Omental fat pad (tissue), 4 donors: ENCODE results near the gene IFIT2. TPM values are rescaled to one million over a fixed set of nuclear protein-coding genes. Genes with fewer than 3 reads are reported as not detected.
"Not testable (repeated sequence)": the region's sequence is repeated elsewhere in the genome, so short reads cannot be mapped to it uniquely, and the experiment has no call there.

Experiments
- ATAC-seq: fragments of 150-250 bp; one replicate; pipeline ENCODE4 v1.9.1; 2016; ENCODE audit warnings: mild to moderate bottlenecking, moderate library complexity; ENCODE audit not compliant: low FRiP score
- DNase-seq: peaks from one replicate; pipeline ENCODE4 v3.0.0-alpha.2; 2019; ENCODE audit warnings: low spot score
- total RNA-seq, 4 donors: library from RNA; depleted of rRNA; stranded (reverse); fragments of >200 nt; gene quantifications; one replicate each; pipeline ENCODE4 v1.1.0, GENCODE V29; 2016
- TF ChIP-seq, protein P1 (sequence below), 3 donors: fragments of 450-650 bp; IDR thresholded peaks; one replicate each; pipeline ENCODE4 v1.5.1; 2016 to 2017; ENCODE audit warnings: antibody characterized with exemption in 3 of 3, mild to moderate bottlenecking in 3 of 3, moderate library complexity in 2 of 3

The IFIT2 gene
- total RNA-seq, 4 donors from 2014 or later = 2.3 to 17.0 (median 3.4) TPM

DNA sequence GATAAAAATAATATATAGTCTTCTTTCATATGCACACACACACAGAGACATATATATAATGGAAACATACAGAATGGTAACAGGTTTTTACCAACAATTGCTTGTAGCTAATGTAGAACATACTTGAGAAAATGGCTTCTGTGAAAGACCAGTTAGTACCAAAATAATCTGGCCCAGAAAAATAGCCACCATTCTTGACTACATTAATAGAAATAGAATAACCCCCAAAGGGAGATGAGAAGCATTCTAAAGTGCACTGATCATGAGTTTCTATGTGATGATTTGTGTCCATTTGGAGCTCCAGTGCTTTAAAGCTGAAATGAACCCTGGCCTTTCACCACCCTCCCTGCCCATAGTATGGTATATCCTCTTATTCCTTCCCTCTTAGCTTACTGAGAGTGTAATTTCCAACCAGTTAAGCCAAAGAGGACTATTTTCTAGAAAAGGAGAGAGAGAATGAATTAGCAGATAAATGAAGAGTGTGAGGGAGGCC, 22.9 kb upstream of the IFIT2 start:
- ATAC-seq (no peak), DNase-seq (no peak)
- TF ChIP-seq, protein P1, sequence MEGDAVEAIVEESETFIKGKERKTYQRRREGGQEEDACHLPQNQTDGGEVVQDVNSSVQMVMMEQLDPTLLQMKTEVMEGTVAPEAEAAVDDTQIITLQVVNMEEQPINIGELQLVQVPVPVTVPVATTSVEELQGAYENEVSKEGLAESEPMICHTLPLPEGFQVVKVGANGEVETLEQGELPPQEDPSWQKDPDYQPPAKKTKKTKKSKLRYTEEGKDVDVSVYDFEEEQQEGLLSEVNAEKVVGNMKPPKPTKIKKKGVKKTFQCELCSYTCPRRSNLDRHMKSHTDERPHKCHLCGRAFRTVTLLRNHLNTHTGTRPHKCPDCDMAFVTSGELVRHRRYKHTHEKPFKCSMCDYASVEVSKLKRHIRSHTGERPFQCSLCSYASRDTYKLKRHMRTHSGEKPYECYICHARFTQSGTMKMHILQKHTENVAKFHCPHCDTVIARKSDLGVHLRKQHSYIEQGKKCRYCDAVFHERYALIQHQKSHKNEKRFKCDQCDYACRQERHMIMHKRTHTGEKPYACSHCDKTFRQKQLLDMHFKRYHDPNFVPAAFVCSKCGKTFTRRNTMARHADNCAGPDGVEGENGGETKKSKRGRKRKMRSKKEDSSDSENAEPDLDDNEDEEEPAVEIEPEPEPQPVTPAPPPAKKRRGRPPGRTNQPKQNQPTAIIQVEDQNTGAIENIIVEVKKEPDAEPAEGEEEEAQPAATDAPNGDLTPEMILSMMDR (IDR thresholded peaks at IDR 0.05) = no peak

DNA sequence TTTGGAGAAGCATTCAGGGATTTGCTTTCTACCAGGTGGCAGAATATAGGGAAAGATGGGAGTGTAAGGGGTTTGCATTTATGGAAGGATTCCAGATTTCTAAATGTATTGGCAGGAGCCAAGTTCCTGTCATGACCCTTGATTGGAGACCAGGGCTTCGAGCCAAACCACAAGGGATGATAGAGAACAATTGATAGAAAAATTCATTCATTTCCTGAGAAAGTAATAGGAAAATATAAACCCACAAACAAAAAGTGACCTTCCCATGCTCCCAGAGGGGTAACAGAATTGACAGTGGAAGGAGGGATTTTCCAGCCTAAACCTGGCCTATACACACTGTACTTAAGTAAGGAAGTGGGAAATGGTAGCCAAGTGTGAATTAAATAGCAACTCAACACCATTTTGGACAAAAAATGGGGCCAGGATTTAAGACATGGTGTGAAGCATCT, 22.4 kb upstream of the IFIT2 start:
- no peak for ATAC-seq
- DNase-seq = no peak
- TF ChIP-seq, protein P1 (IDR thresholded peaks at IDR 0.05) = no peak

DNA sequence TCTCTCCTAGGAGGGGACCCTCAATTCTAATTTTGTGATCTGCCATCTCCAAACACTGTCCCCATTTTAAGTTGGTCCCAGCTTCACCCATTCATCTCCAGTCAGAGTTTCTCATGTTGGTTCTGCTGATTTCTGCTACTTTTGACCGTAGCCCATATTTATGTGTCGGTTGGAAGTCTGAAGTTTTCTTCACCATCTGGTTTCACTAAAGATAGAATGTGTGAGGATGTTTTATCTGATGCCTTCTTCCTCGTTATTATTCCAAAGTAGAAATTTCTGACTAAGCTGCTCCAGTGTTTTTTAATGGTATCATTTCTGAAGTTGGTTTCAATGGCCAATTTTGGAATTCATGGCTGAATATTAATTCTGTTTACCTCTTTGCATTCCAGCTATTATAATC, 21.3 kb upstream of the IFIT2 start:
- no peak for ATAC-seq
- DNase-seq = no peak
- TF ChIP-seq, protein P1 (IDR thresholded peaks at IDR 0.05) = no peak

DNA sequence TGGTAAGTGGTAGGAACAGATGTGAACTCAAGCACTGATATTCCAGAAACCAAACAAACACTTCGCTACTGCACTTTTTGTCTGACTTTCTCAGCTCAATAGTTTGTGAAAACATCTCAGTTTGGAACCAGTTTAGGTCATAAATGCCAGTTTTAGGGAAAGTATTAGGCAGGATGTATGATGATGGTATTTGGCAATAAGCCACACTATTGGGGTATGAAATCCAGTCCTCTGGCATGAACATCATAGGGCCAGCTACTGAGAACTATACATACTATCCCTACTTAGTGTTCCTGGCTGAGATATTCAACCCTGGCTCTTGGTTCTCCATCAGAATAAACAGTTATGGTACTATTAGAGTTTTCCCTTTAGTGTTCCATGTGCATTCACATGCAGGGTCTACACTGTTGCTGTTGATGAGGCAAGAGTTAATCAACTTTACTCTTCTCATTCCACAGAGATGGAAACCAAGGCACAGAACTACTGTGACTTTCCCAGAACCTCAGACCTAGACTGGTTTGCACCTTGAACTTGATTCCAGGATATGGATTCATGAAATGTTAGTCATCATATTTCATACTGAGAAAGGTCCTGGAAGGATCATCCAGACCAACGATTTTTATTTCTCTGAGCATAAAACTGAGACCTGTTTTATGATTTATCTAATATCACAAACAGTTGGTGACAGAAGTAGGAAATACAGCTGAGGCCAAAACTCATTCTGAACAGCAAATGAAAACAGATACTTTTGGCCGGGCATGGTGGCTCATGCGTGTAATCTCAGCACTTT, 20.0 kb upstream of the IFIT2 start:
- no peak for ATAC-seq
- DNase-seq = no peak
- TF ChIP-seq, protein P1 (IDR thresholded peaks at IDR 0.05) = no peak

DNA sequence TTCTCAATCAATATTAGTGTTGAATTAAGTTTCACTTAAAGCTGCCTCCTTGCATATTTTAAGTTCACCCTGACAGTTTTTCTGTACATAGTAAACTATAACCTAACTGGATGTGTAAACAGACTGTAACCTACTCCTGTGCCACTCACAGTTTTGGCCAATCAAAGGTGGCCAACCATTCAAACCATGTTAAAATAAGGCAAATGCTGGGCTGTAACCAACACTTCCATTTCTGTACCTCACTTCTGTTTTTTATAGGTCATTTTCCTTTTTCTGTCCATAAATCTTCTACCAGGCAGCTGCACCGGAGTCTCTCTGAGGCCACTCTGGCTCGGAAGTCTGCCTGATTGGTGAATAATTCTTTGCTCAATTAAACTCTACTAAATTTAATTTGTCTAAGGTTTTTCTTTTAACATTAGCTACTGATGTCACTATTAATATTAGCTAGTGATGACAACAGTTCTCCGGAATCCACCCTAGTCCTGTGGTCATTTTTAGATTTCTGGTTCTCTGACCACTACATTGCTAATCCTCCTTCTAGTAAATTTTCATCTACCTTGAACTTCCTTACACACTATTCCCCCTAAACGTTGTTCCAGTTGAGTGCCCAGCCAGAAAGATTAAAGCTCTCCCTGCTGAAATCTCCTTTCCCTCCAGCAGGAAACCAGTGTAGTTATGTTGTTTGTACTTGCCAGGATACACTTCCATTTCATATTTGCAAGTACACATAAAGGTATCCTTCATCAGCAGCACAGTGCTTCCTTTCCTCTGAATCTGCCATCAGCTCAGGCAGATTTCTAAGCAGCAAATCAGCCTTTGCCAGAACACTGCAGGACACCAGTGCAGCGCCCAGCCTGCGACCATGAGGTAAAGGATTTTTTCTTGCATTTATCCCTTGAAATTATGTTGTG, 18.6 kb upstream of the IFIT2 start:
- peak; percentile 54 for ATAC-seq

DNA sequence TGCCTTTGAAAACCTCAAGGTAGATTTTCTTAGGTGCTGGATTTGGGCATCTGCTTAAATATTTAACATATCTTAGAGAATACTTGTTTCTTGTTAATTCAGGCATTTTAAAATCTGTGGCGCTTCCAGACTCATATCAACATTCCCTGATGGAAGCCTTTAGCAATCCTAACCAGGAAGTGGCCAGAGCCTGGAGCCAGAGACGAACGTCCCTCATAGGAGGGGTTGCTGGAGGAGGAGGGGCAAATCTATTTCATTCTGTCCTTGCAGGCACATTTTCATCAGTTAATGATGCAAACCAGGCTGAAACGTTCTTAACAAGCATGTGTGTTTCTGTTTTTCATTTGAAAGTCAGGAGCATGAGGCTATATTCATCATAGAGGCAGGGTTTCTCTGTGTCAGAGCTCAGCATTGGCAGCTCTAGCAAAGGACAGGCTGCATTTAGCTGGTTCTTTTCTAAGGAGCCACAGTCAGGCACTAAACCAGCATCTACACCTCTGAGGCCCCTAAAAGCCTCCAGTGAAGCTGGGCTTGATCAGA, 17.8 kb upstream of the IFIT2 start:
- DNase-seq = no peak
- peak; percentile 89 for ATAC-seq
- TF ChIP-seq, protein P1 (IDR thresholded peaks at IDR 0.05) = no peak

More for the DNA sequence above, 18.6 kb upstream of the IFIT2 start:
- no peak for DNase-seq
- TF ChIP-seq, protein P1 (IDR thresholded peaks at IDR 0.05) = no peak

DNA sequence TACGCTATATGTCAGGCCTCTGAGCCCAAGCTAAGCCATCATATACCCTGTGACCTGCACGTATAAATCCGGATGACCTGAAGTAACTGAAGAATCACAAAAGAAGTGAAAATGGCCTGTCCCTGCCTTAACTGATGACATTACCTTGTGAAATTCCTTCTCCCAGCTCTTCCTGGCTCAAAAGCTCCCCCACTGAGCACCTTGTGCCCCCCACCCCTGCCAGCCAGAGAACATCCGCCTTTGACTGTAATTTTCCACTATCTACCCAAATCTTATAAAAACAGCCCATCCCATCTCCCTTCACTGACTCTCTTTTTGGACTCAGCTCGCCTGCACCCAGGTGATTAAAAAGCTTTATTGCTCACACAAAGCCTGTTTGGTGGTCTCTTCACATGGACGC, 17.1 kb upstream of the IFIT2 start:
- not testable (repeated sequence) for ATAC-seq, DNase-seq

DNA sequence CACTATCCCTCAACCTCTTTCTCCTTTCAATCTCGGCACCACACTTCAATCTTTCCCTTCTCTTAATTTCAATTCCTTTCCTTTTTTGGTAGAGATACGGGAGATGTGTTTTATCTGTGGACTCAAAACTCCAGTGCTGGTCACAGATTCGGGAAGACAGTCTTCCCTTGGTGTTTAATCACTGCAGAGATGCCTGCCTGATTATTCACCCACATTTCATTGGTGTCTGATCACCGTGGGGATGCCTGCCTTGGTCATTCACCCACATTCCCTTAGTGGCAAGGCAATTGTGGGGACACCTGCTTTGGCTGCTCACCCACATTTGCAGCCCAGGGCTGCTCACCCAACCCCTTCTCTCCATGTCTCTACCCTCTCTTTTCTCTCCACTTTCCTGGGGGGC, 16.5 kb upstream of the IFIT2 start:
- not testable (repeated sequence) for DNase-seq, ATAC-seq
